Measurements from ENCODE around the gene GRIP1.

The GRIP1 gene

GRCh38 chr12:66693901-66694513, 15.1 kb upstream of the GRIP1 start:
- peak; percentile 72 for DNase-seq

DNA sequence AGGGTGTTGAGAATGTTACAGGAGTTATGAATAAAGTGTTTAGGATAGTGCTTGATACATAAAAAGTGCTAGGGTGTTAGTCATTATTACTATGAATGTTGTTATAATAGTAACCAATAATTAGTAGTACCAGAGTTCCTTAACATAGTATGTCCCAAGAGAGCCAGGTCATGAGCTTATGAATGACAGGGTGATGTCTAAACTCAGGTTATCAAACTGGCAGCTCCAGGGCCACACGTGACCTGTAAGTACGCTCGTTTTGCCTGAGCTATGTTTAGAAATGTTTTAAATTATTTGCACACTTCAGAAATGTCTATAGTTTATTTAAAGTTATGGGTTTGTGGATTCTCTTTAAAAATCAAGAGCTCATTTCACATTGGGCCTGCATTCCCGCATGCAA, 14.1 kb upstream of the GRIP1 start:
- no peak for DNase-seq

- DNase-seq = peak; percentile 87
These were observed 13.3 kb upstream of the GRIP1 start for GRCh38 chr12:66692170-66692569.

DNA sequence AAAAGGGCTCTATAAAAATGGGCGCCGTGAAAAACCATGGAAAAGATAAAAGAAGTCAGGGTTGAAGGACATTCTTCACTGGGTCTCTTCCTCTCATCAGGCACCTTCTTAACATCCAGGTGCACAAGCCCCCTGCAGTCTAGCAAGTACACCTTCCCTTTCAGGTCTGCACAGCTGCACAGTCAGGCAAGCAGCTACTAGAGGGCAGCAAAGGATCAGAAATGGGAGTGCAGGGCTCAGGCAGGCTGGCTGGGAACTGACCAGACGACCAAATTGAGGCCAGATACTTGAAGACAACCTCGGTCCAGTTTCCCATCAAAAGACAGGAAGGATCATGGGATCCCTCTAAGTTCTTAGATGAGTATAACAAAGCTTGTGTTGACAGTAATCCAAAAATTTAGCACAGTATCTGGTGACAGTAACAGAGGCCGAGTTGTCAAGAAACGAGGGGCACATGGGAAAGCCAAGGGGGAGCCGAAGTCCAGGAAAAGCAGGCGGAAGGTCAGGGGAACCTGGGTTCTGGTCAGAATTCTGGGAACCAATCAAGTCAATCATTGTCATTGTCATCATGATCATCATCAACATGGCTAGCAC, 10.1 kb upstream of the GRIP1 start:
- peak; percentile 30 for DNase-seq

GRCh38 chr12:66684222-66684621, 5.3 kb upstream of the GRIP1 start:
- DNase-seq = no peak

DNA sequence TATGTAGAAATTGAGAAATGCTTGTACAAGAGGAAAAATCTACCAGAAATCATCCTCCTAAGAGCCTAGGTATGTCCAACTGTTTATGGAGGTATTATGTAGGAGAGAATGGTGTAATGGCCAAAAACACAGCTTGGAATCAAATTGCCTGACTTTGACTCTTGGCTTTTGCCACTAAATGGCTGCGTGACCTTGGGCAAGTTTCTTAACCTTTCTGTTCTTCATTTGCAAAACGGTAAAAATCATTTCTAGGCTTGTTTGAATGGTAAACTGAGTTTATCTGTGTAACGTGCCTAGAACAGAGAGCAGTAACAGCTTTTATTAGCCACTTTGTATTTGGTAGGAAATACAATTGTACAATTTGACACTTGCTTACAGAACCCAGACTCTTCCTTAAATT, 4.9 kb upstream of the GRIP1 start:
- DNase-seq = no peak

DNA sequence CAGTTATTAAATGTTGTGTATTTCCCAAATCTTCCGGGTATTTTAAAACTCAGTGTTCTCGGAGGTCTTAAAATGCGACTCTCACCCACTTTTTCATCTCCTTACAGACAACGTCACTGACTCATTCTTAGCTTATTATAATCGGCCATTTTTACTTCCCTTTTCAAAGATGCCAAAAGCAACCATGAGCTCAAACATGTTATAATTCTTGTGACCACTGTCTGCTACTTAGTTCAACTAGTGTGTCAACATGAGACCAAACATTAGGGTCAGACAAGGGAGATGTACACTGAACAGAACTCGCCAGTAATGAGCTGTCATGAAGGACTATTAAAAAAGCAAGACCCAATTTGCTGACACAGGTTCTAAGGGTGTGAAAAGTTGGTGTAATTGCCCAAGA, 4.2 kb upstream of the GRIP1 start:
- no peak for DNase-seq

DNA sequence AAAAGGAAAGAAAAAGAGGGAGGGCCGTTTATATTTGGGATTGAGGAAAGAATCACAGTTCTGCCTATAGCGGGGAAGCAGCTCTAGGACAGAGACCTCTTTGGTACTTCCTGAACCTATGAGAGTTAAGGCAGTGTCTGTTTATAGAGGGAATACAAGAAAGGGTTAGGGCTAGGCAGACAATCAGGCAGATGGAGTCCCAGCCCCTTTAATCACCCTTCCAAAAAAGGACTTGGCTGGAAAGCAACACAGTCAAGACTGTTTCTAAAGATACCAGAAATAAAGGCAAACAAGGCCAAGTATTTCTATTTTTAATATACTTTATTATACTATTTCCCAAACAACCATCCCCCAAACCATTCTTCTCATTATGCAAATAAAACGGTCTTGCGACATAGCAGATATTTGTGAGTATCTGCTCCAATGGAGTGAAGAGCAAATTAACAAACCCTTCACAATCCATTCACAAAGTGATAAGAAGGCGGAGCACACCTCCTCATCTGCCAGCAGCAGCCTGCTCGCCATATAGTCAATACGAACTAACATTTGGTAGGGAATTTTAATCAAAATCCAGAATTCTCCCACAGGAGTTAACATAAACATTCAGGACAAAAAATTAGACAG, 697 bp upstream of the GRIP1 start:
- DNase-seq = no peak

DNA sequence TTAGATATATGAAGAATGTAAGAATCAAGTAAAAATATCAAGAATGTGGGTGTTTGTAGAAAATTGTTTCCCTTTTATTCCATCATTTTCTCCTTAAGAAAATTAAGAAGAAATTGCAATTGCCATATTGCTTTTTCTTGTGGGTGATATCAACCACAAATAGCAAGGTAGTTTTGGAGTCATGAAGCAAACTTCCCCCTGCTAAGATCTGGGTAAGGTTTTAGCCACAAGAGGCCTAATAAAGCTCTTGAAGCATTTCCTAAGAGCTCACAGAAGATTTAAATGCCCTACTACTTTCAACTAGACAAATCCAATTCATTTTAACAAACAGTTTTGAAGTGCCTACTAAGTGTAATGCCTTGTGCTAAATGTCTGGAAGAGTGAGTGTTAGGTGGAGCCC, 2.6 kb downstream of the GRIP1 start:
- no peak for DNase-seq

DNA sequence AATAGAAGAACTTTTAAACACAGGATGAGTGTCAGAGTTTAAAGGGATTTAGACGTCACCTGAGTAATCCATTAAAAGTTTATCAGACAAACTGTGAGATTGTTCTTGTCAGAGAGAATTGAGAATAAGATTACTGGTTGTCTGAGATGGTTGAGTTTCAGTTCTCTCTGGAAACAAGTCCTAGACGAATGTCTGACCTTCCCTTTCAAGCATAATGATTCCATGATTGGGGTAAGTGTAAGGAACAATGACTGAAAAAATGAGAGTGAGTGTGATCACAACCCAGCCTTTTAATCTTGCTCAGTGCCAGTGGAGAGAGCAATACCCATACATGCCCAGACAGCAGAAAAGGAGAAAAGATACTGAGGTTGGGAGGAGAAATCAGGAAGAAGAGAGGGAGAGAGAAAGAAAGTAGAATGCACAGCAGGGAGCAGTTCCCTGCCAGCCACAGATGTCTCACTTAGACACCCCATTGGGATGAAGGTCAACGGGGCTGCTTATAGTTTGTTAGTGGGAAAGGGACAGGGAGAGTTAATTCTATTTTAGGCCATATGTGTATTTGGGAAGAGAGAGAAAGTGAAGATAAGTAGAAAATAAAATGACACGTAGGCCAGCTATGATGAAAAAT, 4.3 kb downstream of the GRIP1 start:
- no peak for DNase-seq

GRCh38 chr12:66669541-66669940, 9.3 kb downstream of the GRIP1 start:
- DNase-seq = no peak

- DNase-seq = no peak
These were observed 10.6 kb downstream of the GRIP1 start for GRCh38 chr12:66668311-66668710.

- DNase-seq = no peak
These were observed 11.0 kb downstream of the GRIP1 start for GRCh38 chr12:66667906-66668305.

DNA sequence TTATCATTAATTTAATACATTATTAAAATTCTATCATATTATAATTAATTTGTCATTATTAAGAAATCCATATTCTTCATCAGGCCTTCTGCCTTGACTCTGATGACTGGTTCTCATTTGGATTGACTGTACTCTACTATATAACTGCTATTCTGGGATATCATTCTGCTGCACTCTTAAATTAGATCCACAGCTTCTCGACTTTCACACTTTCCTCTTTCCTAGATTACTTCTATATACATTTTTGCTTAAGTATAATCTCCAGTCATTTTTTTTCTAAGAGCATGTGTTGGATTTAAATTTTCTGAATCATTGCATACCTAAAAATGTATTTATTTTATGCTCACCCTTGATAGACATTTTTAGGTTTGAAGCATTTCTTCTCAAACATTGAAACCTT, 12.4 kb downstream of the GRIP1 start:
- no peak for DNase-seq

DNA sequence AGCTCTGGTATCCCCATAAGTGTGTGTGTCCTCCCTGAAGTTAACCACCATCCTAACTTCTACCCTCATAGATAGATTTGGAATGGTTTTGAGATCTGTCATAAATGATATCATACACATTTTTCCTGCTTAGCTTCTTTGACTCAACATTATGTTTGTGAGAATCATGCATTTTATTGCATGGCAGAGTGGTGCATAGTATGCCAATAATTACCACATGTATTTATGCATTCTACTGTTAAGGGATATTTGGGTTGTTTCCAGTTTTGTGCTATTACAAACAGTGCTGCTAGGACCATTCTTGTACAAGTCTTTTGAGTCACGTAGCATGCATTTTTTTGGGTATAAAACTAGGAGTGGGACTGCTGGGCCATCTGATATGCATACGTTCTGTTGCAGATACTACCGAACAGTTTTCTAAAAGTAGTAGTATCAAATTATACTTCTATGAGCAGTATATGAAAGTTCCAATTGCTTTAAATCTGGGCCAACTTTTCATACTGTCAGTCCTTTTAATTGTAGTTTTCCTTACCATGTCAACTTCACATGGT, 13.4 kb downstream of the GRIP1 start:
- no peak for DNase-seq

GRCh38 chr12:66664076-66664475, 14.8 kb downstream of the GRIP1 start:
- DNase-seq = no peak

DNA sequence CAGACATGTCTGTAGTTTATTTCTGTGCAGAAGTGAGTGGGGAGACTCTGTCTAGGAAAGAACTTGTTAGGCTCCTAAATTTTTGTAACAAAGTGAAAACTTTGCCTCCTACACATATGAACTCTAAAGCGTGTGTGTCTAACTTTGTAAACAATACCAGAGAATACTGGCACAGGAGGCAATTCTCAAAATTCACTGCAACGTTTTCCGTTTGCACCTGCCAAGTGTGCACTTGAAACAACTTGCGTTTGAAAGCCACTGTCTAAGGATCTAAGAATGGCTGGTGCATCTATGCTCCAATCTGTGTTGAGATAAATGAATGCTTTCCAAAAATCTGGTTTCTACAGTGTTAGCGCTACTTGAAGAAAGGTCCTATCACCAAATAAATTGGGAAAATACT, 15.3 kb downstream of the GRIP1 start:
- no peak for DNase-seq

GRCh38 chr12:66662729-66663128, 16.1 kb downstream of the GRIP1 start:
- no peak for DNase-seq

- no peak for DNase-seq
These were observed 16.7 kb downstream of the GRIP1 start for GRCh38 chr12:66662179-66662578.

- DNase-seq = no peak
These were observed 17.5 kb downstream of the GRIP1 start for GRCh38 chr12:66661357-66661756.

- DNase-seq = no peak
These were observed 25.1 kb downstream of the GRIP1 start for GRCh38 chr12:66653796-66654195.

DNA sequence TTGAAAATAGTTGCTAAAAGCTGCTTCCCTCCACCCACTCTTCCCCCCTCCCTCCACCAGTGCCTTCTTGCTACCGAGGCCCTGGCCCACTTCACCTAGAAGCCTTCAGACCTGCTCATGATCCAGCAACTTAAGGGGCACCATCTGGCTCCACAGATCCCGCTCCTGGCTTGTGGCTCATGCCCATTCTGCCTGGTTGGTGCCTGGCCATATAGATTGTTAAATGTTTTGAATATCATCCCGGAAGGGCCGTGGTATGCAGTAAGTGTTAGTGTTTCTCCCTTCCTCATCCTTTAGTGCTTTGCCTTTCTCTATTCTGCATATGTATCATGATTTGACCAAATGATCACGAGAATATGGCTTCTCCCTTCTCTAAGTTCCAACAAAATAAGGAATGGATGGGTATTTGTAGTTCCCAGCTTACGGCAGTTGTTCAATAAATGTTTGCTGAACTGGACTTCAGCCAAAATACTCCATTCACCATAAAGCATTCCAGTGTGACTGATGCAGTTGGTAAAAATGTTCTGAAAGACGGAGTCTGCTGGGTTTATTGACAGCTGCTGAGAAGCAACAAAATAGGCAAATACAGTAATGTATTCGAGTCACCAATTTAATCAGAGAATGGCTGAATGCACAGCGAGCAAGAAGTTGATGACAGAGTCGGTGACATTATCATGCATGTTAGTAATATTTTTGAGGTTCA, 30.7 kb downstream of the GRIP1 start:
- DNase-seq = no peak

GRCh38 chr12:66647034-66647691, 31.7 kb downstream of the GRIP1 start:
- DNase-seq = no peak

Data from inflammatory macrophage treated with lipopolysaccharide for 4 hours (primary cell).